Stimulated activated CD8-positive, alpha-beta memory T cell treated with anti-CD3 and anti-CD28 coated beads, Interleukin-2, amount 100 ng/mL, for 48 hours (primary cell): ENCODE measurements around the gene TTC7B.
A peak's percentile ranks its signal among the peaks of the same experiment; 100 is the strongest.

Experiments
- DNase-seq, 2 donors: peaks; one replicate each; pipeline ENCODE4 v3.0.0-alpha.2; 2020; ENCODE audit warnings: low read depth in 2 of 2

The TTC7B gene

GRCh38 chr14:90703841-90704737 is 112.1 kb downstream of the TTC7B start:
- no peak for DNase-seq

- DNase-seq, result no peak
Observed at GRCh38 chr14:90700933-90701776, 115.1 kb downstream of the TTC7B start.

- DNase-seq, result no peak
Observed at GRCh38 chr14:90699016-90699415, 117.2 kb downstream of the TTC7B start.

DNA sequence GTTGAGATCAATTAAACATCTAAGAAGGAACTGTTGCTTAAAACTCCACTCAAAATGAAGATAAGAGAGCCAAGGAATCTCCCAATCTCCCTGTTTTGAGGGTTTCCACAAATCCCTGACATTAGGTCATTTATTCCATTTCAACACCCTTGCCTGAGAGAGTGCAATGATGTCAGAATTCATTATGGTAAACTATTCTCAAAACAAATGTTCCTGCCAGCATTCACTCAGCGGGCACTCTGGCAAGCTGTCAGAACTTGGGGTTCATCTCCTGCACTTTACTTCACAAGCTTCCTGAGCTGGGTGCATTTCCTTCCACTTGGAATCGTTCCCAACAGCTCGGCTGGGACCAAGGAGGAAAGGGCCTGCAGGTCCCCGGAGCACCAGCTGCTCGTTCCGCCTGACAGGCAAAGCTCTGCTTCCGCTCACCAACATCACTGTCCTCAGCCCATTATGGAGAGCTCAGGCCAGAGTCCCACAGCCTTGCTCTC is 117.8 kb downstream of the TTC7B start:
- DNase-seq, result no peak

- peak; percentile 53 to 64 for DNase-seq
Observed at GRCh38 chr14:90697577-90698206, 118.5 kb downstream of the TTC7B start.

- DNase-seq, result no peak
Observed at GRCh38 chr14:90697132-90697531, 119.1 kb downstream of the TTC7B start.

- no peak for DNase-seq
Observed at GRCh38 chr14:90696720-90697119, 119.5 kb downstream of the TTC7B start.

- no peak for DNase-seq
Observed at GRCh38 chr14:90695997-90696660, 120.1 kb downstream of the TTC7B start.

DNA sequence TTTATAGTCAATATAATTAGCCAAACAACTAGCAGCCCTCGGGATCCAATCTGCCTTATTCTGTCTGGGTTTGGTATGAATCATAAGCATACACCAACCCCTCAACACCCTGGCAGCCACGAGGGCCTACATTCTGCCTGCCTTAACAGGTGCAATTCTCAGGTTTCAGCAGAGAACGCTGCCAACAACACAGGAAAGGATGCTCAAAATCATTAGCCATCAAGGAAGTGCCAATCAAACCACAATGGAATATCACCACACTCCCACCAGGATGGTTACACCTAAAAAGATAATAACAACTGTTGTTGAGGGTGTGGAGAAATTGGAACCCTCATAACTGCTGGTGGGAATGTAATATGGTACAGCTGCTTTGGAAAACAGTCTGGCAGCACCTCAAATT is 122.8 kb downstream of the TTC7B start:
- DNase-seq, result no peak

DNA sequence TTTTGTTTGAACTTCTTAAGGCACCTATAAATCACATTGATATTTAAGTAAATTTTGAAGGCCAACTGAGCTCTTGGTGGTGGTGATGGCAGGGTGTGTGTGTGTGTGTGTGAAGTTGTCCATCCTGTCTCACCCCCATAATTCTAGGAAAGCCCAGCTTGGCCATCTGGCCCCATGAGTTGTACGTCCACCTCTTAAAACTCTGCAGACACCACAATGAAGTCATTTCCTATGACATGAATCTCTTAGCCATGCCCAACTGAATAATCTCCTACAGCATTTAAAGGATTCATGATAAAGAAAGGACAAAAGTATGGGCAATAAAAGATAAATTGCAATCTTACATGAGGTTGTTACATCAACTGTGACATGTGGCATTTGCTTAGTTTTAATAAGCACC is 123.4 kb downstream of the TTC7B start:
- DNase-seq, result no peak

DNA sequence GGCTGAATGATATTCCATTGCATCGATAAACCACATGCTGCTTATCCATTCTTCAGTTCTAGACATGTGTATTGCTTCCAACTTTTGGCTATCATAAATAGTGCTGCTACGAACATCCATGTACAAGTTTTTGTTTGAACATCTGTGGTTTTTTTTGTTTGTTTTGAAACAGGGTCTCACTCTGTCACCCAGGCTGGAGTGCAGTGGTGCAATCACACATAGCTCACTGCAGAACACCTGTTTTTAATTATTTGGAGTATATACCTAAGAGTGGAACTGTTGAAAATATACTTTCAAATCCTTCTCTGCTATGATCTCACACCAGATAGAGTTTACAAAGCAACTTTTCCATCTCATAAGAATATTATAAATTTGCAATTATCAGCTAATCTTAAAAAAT is 124.2 kb downstream of the TTC7B start:
- no peak for DNase-seq

DNA sequence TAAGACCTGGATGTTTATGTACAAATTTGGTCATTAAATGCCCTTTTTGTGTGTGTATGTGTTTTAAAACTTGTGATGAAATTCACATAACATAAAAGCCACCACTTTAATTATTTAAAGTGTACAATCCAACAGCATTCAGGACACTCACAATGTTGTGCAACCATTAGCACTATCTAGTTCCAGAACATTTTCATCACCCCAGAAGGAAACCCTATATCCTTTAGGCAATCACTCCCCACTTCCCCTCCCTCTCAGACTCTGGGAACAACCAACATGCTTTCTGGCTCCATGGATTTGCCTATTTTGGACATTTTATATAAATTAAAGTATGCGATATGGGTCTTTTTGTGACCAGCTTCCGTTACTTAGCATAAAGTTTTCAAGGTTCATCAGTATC is 124.6 kb downstream of the TTC7B start:
- no peak for DNase-seq

GRCh38 chr14:90687680-90688079 is 128.6 kb downstream of the TTC7B start:
- DNase-seq, result no peak

DNA sequence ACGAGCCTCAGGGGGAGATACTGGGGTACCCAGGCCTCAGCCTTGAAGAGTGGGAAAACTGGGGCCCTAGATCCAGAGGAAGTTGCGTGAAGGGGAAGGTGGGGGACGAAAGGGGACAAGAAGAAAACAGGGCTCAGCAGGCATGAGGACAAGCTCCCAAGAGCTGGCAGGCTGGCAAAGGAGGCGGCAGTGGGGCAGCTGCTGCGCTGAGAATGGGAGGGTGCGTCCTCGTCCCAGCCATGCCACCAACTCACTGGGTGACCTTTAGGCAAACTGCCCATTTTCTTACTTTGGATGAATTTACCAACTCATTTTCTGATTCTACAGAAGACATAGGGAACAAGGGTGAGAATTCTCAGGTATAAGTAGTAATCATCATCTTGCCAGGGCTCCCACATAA is 133.6 kb downstream of the TTC7B start:
- no peak for DNase-seq

DNA sequence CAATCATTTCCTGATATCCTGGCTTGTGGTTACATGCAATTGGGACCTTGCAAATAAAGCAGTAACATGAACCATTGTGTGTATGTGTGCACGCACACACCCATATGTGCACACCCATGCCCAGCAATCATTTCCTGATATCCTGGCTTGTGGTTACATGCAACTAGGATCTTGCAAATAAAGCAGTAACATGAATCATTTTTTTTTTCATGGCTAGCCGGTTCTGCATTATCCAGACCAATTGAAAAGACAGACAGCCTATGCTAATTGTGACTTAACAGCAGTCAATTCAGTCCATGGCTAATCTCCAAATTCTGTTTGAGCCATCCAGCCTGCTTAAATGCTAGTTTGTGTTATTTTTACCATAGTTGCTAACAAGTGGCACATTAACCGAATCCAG is 134.3 kb downstream of the TTC7B start:
- no peak for DNase-seq

- DNase-seq, result no peak
Observed at GRCh38 chr14:90678846-90679362, 137.3 kb downstream of the TTC7B start.

- DNase-seq, result no peak
Observed at GRCh38 chr14:90678420-90678819, 137.8 kb downstream of the TTC7B start.

- no peak for DNase-seq
Observed at GRCh38 chr14:90677484-90678050, 138.7 kb downstream of the TTC7B start.

- no peak for DNase-seq
Observed at GRCh38 chr14:90676912-90677311, 139.3 kb downstream of the TTC7B start.

DNA sequence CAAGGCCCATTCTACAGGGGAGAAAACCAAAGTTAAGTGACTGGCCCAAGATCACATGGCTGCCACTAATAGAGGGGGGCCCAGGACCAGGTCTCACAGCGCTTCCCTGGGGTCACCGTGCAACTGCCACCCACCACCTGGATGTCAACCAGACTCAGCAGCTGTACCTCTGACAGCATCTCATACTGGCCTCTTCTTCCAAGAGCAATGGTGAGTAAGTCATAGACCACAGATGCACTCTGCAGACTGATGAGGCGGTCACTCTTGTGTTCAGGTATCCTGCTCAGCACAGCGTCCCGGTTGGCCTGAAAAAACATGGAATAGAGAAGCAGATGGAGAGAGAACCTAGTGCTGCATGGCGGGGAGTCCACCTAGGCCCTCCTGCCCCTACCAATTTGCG is 139.9 kb downstream of the TTC7B start:
- DNase-seq, result no peak

- no peak for DNase-seq
Observed at GRCh38 chr14:90675399-90675798, 140.8 kb downstream of the TTC7B start.
